Measurements from ENCODE around the gene C11orf71. TPM values are rescaled to one million over a fixed set of nuclear protein-coding genes. Genes with fewer than 3 reads are reported as not detected.

Gene C11orf71, protein sequence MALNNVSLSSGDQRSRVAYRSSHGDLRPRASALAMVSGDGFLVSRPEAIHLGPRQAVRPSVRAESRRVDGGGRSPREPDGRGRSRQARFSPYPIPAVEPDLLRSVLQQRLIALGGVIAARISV
- 3.9 TPM for polyA plus RNA-seq (2013, experiment 1 of 2)
- polyA plus RNA-seq (2013, experiment 2 of 2) = 4.7 TPM

DNA sequence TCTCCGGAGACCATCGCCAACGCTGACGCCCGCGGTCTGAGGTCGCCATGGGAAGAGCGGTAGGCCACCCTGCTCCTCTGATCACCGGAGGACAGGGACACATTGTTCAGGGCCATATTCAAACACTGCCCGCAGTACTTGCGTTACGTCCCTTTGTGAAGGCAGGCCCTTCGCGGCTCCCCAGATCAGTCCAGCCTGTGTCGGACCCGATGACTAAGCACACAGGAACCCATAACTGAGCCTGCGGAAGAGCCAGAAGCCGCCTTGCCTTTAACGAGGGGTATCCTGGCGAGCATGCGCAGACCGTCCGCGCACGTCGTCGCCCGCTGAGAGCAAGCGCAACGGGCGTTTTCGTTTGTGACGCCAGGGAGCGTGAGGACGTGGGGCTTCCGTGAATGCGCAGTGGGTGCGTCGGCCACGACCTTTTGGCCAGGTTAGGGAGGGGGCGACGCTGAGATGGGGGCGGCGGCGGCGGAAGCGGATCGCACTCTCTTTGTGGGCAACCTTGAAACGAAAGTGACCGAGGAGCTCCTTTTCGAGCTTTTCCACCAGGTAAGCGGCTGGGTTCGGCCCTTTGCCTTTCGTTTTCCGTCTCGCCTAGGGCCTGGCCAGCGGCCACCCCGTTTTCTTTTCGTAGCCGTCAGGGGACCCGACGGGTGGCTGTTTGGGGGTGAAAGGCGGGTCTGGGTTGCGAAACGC, at the start of gene C11orf71, which contains the start of gene RBM7:
TSS of gene C11orf71 (minus strand) at position 296 of the 699 bp plus-strand sequence. CDS start at position 116, 180 bp downstream.
TSS of gene RBM7 (plus strand) at position 451 of the 699 bp plus-strand sequence. CDS start at position 457, 6 bp downstream.
- peak within 1 kb of the TSS; percentile 84 for H3K4me3 ChIP-seq (ENCODE audit: extremely low read depth, insufficient read depth, low read length, poor library complexity, severe bottlenecking)
- no peaks in the 10 kb centered on the region for H3K9me3 ChIP-seq (ENCODE audit: control insufficient read depth, low read length)
- WGBS, 2 experiments (ENCODE audit: insufficient coverage in 2 of 2) = 0 to 1% methylated on average over 61 to 62 of the region's 65 CpGs
- peaks cover 19% of the 10 kb centered on the region for H3K36me3 ChIP-seq (ENCODE audit: control insufficient read depth, insufficient read depth, low read length)
- H3K27ac ChIP-seq (ENCODE audit: low read depth, low read length, severe bottlenecking) = peak within 1 kb of the TSS; percentile 100
- H3K4me1 ChIP-seq (ENCODE audit: control insufficient read depth, insufficient read depth, low read length, poor library complexity, severe bottlenecking) = peaks cover 12% of the 10 kb centered on the region

DNA sequence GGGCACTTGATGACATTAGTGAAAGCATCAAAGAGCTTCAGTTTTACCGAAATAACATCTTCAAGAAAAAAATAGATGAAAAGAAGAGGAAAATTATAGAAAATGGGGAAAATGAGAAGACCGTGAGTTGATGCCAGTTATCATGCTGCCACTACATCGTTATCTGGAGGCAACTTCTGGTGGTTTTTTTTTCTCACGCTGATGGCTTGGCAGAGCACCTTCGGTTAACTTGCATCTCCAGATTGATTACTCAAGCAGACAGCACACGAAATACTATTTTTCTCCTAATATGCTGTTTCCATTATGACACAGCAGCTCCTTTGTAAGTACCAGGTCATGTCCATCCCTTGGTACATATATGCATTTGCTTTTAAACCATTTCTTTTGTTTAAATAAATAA, 49.5 kb upstream of the C11orf71 start:
- Histone ChIP-seq H3K9me3 (ENCODE audit: control insufficient read depth, low read length) (no peaks in the 10 kb centered on the region), H3K4me3 (ENCODE audit: extremely low read depth, insufficient read depth, low read length, poor library complexity, severe bottlenecking) (no peak overlapping the region), H3K27ac (ENCODE audit: low read depth, low read length, severe bottlenecking) (no peak overlapping the region), H3K36me3 (ENCODE audit: control insufficient read depth, insufficient read depth, low read length) (peaks cover 83% of the 10 kb centered on the region), H3K4me1 (ENCODE audit: control insufficient read depth, insufficient read depth, low read length, poor library complexity, severe bottlenecking) (peaks cover 8% of the 10 kb centered on the region)
- 94 to 97% methylated on average over 5 to 6 of the region's 6 CpGs for WGBS, 2 experiments (ENCODE audit: insufficient coverage in 2 of 2)

- no peaks in the 10 kb centered on the region for H3K9me3 ChIP-seq (ENCODE audit: control insufficient read depth, low read length)
- H3K36me3 ChIP-seq (ENCODE audit: control insufficient read depth, insufficient read depth, low read length) = peaks cover 87% of the 10 kb centered on the region
- H3K4me3 ChIP-seq (ENCODE audit: extremely low read depth, insufficient read depth, low read length, poor library complexity, severe bottlenecking) = no peak overlapping the region
- H3K4me1 ChIP-seq (ENCODE audit: control insufficient read depth, insufficient read depth, low read length, poor library complexity, severe bottlenecking) = peaks cover 8% of the 10 kb centered on the region
- no peak overlapping the region for H3K27ac ChIP-seq (ENCODE audit: low read depth, low read length, severe bottlenecking)
- WGBS, 2 experiments (ENCODE audit: insufficient coverage in 2 of 2) = 100% methylated on average over 1 of the region's 2 CpGs; no CpG with 5 or more reads in 1 of the 2 experiments
These were observed 48.6 kb upstream of the C11orf71 start for GRCh38 chr11:114448749-114449482.

GRCh38 chr11:114447892-114448291, 47.6 kb upstream of the C11orf71 start:
- Histone ChIP-seq H3K36me3 (ENCODE audit: control insufficient read depth, insufficient read depth, low read length) (peaks cover 87% of the 10 kb centered on the region), H3K4me1 (ENCODE audit: control insufficient read depth, insufficient read depth, low read length, poor library complexity, severe bottlenecking) (peaks cover 8% of the 10 kb centered on the region), H3K4me3 (ENCODE audit: extremely low read depth, insufficient read depth, low read length, poor library complexity, severe bottlenecking) (no peak overlapping the region), H3K9me3 (ENCODE audit: control insufficient read depth, low read length) (no peaks in the 10 kb centered on the region), H3K27ac (ENCODE audit: low read depth, low read length, severe bottlenecking) (peak overlapping the region; percentile 37)
- 83 to 100% methylated on average over 1 of the region's 3 CpGs for WGBS, 2 experiments (ENCODE audit: insufficient coverage in 2 of 2)

DNA sequence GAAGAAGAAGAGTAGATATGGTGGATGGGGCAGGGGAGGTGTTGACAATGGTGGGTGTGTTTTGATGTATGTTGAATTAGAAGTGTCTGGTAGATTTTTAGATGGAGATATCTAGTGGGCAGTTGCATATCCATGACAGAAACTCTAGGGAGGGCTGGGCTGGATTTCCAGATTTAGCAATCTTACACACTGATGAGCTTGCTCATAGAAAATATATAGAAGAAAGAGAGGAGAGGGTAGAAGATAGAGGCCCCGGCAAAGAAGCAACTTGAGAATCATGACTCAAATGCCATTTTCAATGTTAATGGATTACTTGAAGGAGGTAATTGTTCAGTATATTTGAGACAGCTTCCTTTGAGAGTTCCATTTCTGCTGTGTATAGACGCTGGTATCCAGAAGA, 47.1 kb upstream of the C11orf71 start:
- Histone ChIP-seq H3K4me3 (ENCODE audit: extremely low read depth, insufficient read depth, low read length, poor library complexity, severe bottlenecking) (no peak overlapping the region), H3K27ac (ENCODE audit: low read depth, low read length, severe bottlenecking) (peak overlapping the region; percentile 26), H3K36me3 (ENCODE audit: control insufficient read depth, insufficient read depth, low read length) (peaks cover 85% of the 10 kb centered on the region), H3K9me3 (ENCODE audit: control insufficient read depth, low read length) (no peaks in the 10 kb centered on the region), H3K4me1 (ENCODE audit: control insufficient read depth, insufficient read depth, low read length, poor library complexity, severe bottlenecking) (peaks cover 8% of the 10 kb centered on the region)
- WGBS, 2 experiments (ENCODE audit: insufficient coverage in 2 of 2) = 94 to 100% methylated on average over 2 of the region's 2 CpGs

DNA sequence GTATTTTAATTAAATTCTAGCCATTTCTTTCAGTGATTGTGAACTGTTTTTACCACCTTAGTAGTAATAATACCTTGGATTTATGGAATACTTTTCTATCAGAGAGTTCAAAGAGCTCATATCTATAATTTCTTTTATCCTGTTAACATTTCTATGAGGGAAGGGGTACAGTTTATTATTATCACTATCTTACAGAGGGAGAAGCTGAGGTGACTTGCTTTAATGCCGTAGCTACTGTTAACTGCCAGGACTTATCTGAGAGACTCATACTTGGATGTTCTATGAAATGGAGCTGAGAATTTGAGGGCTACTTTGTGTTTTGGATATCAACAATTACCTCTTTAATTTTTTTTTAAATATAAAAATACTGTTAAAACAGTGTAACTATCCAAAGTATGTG, 42.2 kb upstream of the C11orf71 start:
- Histone ChIP-seq H3K9me3 (ENCODE audit: control insufficient read depth, low read length) (no peaks in the 10 kb centered on the region), H3K4me3 (ENCODE audit: extremely low read depth, insufficient read depth, low read length, poor library complexity, severe bottlenecking) (no peak overlapping the region), H3K27ac (ENCODE audit: low read depth, low read length, severe bottlenecking) (no peak overlapping the region), H3K4me1 (ENCODE audit: control insufficient read depth, insufficient read depth, low read length, poor library complexity, severe bottlenecking) (peaks cover 31% of the 10 kb centered on the region), H3K36me3 (ENCODE audit: control insufficient read depth, insufficient read depth, low read length) (peaks cover 62% of the 10 kb centered on the region)
- WGBS, 2 experiments (ENCODE audit: insufficient coverage in 2 of 2) = no CpG with 5 or more reads among the region's 1 CpG

GRCh38 chr11:114441921-114442320, 41.6 kb upstream of the C11orf71 start:
- Histone ChIP-seq H3K9me3 (ENCODE audit: control insufficient read depth, low read length) (no peaks in the 10 kb centered on the region), H3K4me1 (ENCODE audit: control insufficient read depth, insufficient read depth, low read length, poor library complexity, severe bottlenecking) (peaks cover 25% of the 10 kb centered on the region), H3K4me3 (ENCODE audit: extremely low read depth, insufficient read depth, low read length, poor library complexity, severe bottlenecking) (peak overlapping the region; percentile 99), H3K27ac (ENCODE audit: low read depth, low read length, severe bottlenecking) (no peak overlapping the region), H3K36me3 (ENCODE audit: control insufficient read depth, insufficient read depth, low read length) (peaks cover 56% of the 10 kb centered on the region)
- WGBS, 2 experiments (ENCODE audit: insufficient coverage in 2 of 2) = 90 to 100% methylated on average over 1 to 2 of the region's 2 CpGs

DNA sequence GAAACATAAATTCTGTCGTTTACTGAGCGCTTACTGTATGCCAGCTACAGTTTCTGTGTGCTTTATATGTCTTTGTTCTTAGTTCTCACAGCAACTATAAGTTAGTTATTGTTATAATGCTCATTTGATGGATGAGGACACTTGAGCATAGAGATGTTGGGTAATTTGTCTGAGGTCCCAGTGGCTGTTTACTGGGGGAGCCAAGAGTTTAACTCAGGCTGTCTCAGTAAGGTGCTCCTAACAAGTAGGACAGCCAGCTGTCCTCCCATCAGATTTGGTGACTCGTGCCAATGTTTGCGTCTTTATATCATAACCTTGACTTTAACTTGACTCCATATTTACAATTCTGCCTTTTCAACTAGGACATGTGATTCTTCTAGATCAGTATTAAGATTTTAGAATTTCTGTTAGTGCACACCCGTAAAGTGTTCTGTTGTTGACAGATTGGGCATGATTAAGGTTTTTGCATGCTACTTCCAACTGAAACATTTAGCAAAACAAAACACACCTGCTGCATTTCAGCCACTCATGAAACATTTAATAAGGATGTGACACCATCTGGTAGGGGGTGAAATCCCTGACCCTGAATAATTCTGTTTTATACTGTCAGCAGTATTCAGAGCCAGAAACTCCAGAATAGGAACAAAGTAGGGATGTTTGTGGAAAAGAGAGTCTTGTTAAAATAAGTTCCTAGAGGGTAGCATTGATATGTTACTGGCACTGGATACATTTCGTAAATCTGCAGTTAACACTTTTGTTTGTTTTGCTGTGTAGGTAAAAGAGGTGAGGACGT, 40.9 kb upstream of the C11orf71 start:
- 72 to 75% methylated on average over 3 of the region's 7 CpGs for WGBS, 2 experiments (ENCODE audit: insufficient coverage in 2 of 2)
- H3K27ac ChIP-seq (ENCODE audit: low read depth, low read length, severe bottlenecking) = peak overlapping the region; percentile 99
- H3K4me3 ChIP-seq (ENCODE audit: extremely low read depth, insufficient read depth, low read length, poor library complexity, severe bottlenecking) = peak overlapping the region; percentile 99
- H3K9me3 ChIP-seq (ENCODE audit: control insufficient read depth, low read length) = no peaks in the 10 kb centered on the region
- H3K4me1 ChIP-seq (ENCODE audit: control insufficient read depth, insufficient read depth, low read length, poor library complexity, severe bottlenecking) = peaks cover 25% of the 10 kb centered on the region
- peaks cover 49% of the 10 kb centered on the region for H3K36me3 ChIP-seq (ENCODE audit: control insufficient read depth, insufficient read depth, low read length)

DNA sequence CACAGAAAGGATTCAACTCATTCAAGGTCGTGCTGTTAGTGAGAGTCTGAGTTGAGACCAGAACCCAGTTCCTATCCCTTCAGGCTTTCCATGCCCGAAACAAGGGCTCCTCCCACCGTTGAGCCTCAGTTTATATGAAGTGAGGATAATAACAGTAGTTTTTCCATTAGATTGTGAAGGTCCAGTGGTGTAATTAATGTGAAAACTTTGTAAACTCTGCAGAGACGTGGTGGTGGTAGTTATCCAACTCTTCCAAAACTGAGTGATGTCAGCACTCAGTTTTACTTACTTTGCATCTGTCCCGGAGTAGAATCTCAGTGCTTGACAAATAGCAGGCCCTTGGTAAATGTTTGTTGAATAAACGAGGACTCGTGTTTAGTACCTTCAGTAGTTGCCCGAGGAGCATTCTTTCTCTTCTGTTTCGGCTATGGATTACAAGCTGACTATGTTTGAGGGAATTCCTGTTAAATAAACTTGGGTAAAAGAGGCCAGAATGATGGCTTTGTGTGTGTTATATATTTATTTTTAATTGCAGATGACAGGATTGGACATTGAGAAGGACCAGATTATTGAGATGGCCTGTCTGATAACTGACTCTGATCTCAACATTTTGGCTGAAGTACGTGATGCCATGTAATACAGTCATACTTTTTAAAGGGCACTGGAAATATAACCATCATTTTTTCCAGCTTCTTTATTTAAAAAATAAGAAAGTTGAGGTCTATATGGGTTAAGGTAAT, 40.0 kb upstream of the C11orf71 start:
- H3K4me3 ChIP-seq (ENCODE audit: extremely low read depth, insufficient read depth, low read length, poor library complexity, severe bottlenecking) = peak overlapping the region; percentile 99
- peaks cover 25% of the 10 kb centered on the region for H3K4me1 ChIP-seq (ENCODE audit: control insufficient read depth, insufficient read depth, low read length, poor library complexity, severe bottlenecking)
- no peaks in the 10 kb centered on the region for H3K9me3 ChIP-seq (ENCODE audit: control insufficient read depth, low read length)
- peak overlapping the region; percentile 99 for H3K27ac ChIP-seq (ENCODE audit: low read depth, low read length, severe bottlenecking)
- peaks cover 42% of the 10 kb centered on the region for H3K36me3 ChIP-seq (ENCODE audit: control insufficient read depth, insufficient read depth, low read length)
- 10 to 16% methylated on average over 5 to 6 of the region's 10 CpGs for WGBS, 2 experiments (ENCODE audit: insufficient coverage in 2 of 2)
